HG02571 (cell line): ENCODE data around the gene IFNA2.
A peak's percentile ranks its signal among the peaks of the same experiment; 100 is the strongest.
"Not testable (repeated sequence)": the region's sequence is repeated elsewhere in the genome, so short reads cannot be mapped to it uniquely, and the experiment has no call there.

Experiments used
- ATAC-seq: cut with Tn5 transposase; IDR thresholded peaks from one replicate; pipeline ENCODE4 v1.9.1; 2021; ENCODE audit warnings: mild to moderate bottlenecking, moderate library complexity; ENCODE audit not compliant: unreplicated experiment

IFNA2 gene

DNA sequence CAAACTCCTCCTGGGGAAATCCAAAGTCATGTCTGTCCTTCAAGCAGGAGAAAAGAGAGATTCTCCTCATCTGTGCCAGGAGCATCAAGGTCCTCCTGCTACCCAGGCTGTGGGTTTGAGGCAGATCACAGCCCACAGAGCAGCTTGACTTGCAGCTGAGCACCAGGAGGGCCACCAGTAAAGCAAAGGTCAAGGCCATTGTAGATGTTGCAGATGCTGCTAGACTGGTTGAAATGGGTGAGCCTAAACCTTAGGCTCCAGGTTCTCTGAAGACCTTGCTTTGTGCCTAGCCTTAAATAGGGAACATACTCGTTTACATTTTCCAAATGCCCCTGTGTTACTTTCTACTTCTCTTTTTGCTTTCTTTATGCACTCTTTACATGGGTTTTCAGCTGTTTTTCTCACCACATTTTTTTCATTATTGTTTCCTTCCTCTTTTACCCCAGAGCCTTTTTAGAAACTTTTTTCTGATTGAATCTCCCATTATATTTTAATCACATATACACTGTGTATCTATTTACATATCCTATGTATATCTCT is at the start of gene IFNA2:
Gene IFNA2 (minus strand): TSS at position 268 of the 540 bp plus-strand sequence. CDS start 69 bp downstream, at position 199.
- ATAC-seq, result no peak

- ATAC-seq, result not testable (repeated sequence)
These were observed 49.8 kb upstream of the IFNA2 start for GRCh38 chr9:21435015-21435383.

GRCh38 chr9:21434202-21435014 is 49.2 kb upstream of the IFNA2 start:
- no peak for ATAC-seq

- no peak for ATAC-seq
These were observed 47.7 kb upstream of the IFNA2 start for GRCh38 chr9:21432672-21433425.

- ATAC-seq, result no peak
These were observed 44.0 kb upstream of the IFNA2 start for GRCh38 chr9:21429191-21429590.

GRCh38 chr9:21428235-21428634 is 43.0 kb upstream of the IFNA2 start:
- no peak for ATAC-seq

GRCh38 chr9:21415493-21416267 is 30.5 kb upstream of the IFNA2 start:
- ATAC-seq, result no peak

- ATAC-seq, result no peak
These were observed 29.2 kb upstream of the IFNA2 start for GRCh38 chr9:21414220-21414940.

DNA sequence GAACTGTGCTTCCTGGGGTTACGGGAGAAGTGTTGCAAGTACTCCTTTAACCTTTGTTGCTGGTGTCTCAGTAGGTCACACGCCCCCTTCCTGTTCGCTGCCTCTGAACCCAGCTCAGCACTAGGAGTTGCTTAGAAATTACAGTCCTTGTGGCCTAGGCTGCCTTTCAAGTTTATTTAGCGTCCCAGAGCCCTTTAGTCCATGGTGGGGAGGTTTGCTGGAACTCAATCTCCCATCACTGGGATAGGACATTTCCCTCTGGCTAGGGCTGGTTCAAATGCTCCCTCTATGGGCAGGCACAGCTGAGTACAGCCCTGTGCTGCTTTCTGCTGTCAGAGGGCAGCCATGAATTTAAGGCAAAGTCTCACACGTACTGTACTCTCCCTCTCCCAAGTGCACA is 28.4 kb upstream of the IFNA2 start:
- no peak for ATAC-seq

- ATAC-seq, result no peak
These were observed 28.0 kb upstream of the IFNA2 start for GRCh38 chr9:21413151-21413550.

GRCh38 chr9:21412107-21412506 is 26.9 kb upstream of the IFNA2 start:
- no peak for ATAC-seq

GRCh38 chr9:21408817-21409216 is 23.6 kb upstream of the IFNA2 start, which contains the start of gene IFNA8:
TSS of gene IFNA8 (plus strand) at chr9:21409117. CDS start at chr9:21409177, 60 bp downstream.
- ATAC-seq, result no peak

- no peak for ATAC-seq
These were observed 18.9 kb upstream of the IFNA2 start for GRCh38 chr9:21404146-21404545.

DNA sequence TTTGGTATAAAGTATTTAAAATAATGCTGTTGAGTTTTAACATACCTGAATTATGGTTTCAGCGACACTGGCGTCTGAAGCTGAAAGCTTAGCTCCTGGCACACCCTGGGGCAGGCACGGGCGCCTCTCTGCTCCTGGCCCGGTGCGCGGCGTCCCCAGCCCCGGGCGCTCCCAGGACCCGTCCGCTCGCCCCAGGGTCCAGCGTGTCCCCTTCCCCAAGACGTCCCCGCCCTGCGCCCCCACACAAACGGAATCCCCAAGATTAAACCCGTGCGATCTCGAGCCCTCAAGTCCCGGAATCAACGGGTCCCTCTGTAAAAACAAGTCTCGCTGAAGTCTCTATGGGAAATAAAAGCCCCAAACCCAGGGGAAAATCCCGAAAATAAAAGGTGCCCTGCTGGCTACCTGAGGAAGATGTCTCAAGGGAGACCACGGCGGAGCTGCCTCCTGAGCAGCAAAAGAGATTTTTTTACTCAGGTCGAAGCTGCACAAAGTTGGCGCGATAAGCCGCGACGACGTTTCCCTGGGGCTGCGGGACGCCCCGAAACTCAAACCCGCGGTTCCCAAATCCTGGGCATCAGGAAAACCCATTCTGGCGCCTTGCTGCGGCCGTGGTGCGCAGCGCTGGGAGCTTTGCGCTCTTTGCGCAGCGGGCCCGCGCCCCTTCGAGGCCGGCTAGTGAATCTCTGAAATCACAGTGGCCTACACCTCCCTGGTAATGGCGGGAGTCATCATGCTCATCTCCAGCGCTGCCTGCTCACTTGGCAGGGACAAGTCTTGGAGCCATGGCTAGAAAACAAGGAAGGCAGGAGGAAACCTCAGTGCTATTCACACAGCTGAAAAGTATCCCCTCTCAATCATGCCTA is 17.4 kb upstream of the IFNA2 start:
- ATAC-seq, result no peak

DNA sequence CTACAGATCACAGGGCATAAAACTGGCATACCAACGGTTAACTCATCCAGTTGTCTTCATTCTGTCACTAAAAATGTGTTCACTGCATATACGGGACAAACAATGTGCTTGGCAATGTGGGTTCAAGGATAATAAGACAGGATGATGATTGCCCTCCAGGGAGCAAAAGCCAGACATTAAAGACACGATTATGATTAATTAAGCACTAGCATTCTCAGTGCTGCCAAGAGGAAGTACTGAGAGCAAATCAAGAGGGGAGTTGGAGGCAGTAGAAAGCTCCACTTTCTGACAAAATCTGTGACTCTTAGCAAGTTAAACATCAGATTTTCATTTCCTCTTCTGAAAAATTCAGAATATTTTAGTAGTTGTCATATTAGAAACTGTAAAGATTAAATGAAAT is 14.8 kb upstream of the IFNA2 start:
- ATAC-seq, result no peak

DNA sequence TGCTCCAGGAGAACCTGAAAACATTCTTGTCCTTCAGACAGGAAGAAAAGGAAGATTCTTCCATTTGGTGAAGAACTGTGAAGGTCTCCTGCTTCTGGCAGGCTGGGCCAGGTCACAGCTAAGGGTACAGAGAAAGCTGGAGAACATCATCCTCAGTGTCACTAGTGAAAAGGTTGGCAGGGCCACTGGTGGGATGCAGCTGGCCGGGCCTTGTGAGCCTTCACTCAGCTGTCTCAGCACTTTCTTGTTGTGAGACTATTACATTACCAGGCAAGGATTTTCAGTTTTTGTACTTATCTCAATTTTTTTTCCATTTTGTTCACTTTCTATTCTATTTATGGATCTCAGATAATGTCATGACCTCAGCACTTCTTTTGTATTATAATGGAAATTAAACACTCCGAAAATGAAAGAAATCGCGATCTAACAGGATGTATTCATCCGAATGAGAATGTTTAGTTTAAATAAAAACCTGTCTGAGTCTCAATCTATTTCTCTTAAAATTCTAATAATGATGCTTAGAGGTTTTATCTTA is 13.8 kb upstream of the IFNA2 start:
- ATAC-seq, result no peak

DNA sequence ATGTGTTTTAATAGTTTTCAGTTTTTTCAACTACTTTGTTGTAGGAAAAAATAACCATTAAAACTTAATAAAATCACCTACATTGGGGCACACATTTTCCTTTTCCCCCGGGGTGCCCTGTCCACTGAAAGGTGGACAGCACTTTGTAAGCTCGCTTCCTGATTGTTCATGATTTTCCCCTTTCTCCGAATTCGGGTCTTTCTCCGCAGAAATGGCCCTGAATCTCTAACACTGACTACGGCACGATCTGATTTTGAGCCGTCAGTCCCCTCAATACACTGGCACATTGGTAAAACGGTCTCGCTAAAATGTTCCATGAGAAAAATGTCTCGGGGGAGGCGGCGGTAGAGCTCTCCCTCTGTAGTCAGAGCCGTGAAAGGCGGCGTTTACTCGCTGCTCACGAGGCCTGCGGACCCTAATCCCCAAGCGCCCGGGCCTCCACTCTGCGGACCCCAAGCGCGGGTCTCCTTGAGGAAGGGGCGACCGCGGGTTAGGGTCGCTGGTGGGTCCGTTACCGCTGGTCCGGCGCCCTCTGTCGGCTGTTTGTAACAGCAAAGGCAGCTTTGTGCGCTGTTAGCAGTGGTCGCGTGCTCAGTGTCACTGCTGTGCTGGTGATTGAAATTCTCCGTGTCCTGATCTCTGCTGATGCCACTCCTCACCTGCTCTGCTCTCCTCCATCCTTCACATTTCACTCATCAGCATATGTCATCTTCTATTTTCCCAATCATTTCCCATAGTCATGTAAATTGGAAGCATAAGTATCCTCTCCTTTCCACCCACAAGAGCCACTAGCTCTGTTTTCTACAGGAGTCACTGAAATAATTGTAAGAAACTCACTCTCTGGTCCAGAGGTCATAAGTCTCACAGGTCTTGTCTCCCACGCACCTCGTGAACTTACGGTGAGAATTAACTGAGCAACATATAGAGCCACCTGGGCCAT is 10.8 kb upstream of the IFNA2 start:
- ATAC-seq, result no peak

DNA sequence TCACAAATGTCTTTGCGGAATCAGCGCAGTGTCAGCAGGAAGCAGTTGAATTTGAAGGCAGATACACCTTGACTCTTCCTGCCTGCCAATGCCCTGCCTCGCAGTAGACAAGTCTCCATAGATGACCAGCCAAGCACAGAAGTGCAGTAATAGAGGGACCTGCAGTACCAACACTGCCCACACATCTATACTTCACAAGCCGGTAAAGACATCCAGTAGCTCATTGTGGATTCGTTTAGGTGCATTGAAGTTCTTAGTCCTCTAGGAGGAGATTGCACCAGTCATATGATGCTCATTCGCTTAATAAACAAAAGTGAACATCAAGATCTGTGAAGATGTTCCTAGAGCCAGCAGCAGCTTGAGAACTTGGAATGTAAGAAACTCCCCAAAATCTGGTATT is 7.1 kb upstream of the IFNA2 start:
- ATAC-seq, result peak; percentile 65
